ENCODE results near the gene LMX1B. TPM values are rescaled to one million over a fixed set of nuclear protein-coding genes. Genes with fewer than 3 reads are reported as not detected.
"Not testable (repeated sequence)": the region's sequence is repeated elsewhere in the genome, so short reads cannot be mapped to it uniquely, and the experiment has no call there.

The LMX1B gene
- polyA plus RNA-seq, 1 experiment: not detected

GRCh38 chr9:126708178-126708577 is 94.5 kb downstream of the LMX1B start:
- Histone ChIP-seq H3K9me3 (ENCODE audit: control insufficient read depth, insufficient read depth, low read length) (no peaks in the 10 kb centered on the region; the same call in 1 of the 2 replicates), H3K27me3 (ENCODE audit: control insufficient read depth, insufficient read depth, low read length) (peaks cover 14% of the 10 kb centered on the region)
- CTCF ChIA-PET: interaction anchor here (9.4 kb wide), 1 partner anchor 73 kb away, joined by 180 read pairs; no protein-coding TSS in a partner anchor

DNA sequence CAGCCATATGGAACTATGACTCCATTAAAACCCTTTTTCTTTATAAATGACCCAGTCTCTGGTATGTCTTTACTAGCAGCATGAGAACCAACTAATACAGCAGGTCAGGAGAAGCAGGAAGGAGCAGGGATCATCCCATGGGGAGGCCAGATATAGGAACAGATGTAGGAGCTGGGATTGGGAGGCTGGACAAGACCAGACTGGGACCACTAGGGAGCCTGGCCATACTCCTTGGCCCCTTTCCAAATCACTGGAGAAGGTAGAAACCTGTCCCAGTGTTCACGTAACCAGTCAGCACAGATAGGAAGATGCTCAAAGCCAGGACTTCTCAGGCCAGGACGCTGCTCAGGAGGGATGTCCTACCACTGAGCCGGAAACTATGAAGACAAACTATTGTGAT is 95.5 kb downstream of the LMX1B start:
- ChIA-PET CTCF (interaction anchor here (0.6 to 9.4 kb wide), 2 partner anchors 72 to 248 kb away, joined by 3 to 180 read pairs; no protein-coding TSS in a partner anchor), POLR2A (no interaction called here)
- no peak for TF ChIP-seq CTCF (IDR thresholded peaks at IDR 0.05; ENCODE audit: low read depth, low read length)
- Histone ChIP-seq H3K27me3 (ENCODE audit: control insufficient read depth, insufficient read depth, low read length) (peaks cover 15% of the 10 kb centered on the region), H3K27ac (ENCODE audit: low read depth, low read length) (no peak overlapping the region), H3K4me3 (ENCODE audit: low read depth, low read length) (no peak overlapping the region), H3K9me3 (ENCODE audit: control insufficient read depth, insufficient read depth, low read length) (no peaks in the 10 kb centered on the region; the same call in 1 of the 2 replicates)
- DNase-seq (ENCODE audit: low read depth, low spot score): no peak

More at GRCh38 chr9:126708178-126708577, 94.5 kb downstream of the LMX1B start:
- DNase-seq (ENCODE audit: low read depth, low spot score): no peak
- POLR2A ChIA-PET: no interaction called here
- TF ChIP-seq CTCF (IDR thresholded peaks at IDR 0.05; ENCODE audit: low read depth, low read length): no peak
- Histone ChIP-seq H3K27ac (ENCODE audit: low read depth, low read length) (no peak overlapping the region), H3K4me3 (ENCODE audit: low read depth, low read length) (no peak overlapping the region)

DNA sequence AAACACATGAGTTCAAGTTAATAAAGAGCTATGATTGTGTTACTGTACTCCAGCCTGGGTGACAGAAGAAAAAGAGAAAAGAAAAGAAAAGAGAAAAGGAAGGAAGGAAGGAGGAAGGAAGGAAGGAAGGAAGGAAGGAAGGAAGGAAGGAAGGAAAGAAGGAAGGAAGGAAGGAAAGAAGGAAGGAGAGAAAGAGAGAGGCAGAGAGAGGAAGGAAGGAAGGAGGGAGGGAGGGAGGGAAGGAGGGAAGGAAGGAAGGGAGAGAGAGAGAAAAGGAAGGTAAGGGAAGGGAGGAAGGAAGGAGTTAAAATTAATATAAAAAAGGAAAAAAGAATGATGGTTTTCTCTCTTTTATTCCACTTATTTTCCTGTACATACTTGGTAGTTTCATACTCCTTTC is 101.7 kb downstream of the LMX1B start:
- no peak for TF ChIP-seq CTCF (IDR thresholded peaks at IDR 0.05; ENCODE audit: low read depth, low read length)
- no peak overlapping the region for H3K4me3 ChIP-seq (ENCODE audit: low read depth, low read length)
- H3K9me3 ChIP-seq (ENCODE audit: control insufficient read depth, insufficient read depth, low read length): no peaks in the 10 kb centered on the region
- H3K27ac ChIP-seq (ENCODE audit: low read depth, low read length): no peak overlapping the region
- peaks cover 9% of the 10 kb centered on the region for H3K27me3 ChIP-seq (ENCODE audit: control insufficient read depth, insufficient read depth, low read length)
- no peak for DNase-seq (ENCODE audit: low read depth, low spot score)
- POLR2A ChIA-PET: no interaction called here
- CTCF ChIA-PET: interaction anchor here (0.6 to 2.0 kb wide), 3 partner anchors 9 to 66 kb away, joined by 3 to 10 read pairs (median 7); no protein-coding TSS in a partner anchor

GRCh38 chr9:126717441-126717840 is 103.7 kb downstream of the LMX1B start:
- CTCF ChIA-PET; DNase-seq (ENCODE audit: low read depth, low spot score): not testable (repeated sequence)

DNA sequence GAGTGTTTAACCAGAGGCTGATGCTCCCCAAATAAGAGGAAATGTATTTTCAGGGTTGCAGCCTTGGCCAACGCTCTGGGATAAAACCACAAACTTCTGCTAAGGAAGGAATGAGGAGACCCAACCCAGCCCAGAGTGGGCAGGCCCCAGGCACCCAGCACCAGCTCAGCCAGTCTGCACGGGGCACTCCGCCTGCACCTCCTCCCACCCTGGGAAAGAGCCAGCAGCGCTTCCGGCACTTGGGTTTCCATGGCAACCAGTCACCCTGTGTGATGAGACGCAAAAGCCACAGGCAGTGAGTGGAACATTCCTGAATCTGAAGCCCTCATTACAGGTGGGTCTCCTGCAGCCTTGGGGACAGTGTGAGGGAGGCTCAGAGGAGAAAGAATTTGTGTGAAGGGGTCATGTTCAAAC is 105.9 kb downstream of the LMX1B start:
- no peak for DNase-seq (ENCODE audit: low read depth, low spot score)
- no peak overlapping the region for H3K27ac ChIP-seq (ENCODE audit: low read depth, low read length)
- ChIA-PET CTCF (interaction anchor here (3.3 kb wide), 1 partner anchor 13 kb away, joined by 13 read pairs; no protein-coding TSS in a partner anchor), POLR2A (interaction anchor here (0.7 kb wide), 1 partner anchor 579 kb away, joined by 6 read pairs; no protein-coding TSS in a partner anchor)
- H3K27me3 ChIP-seq (ENCODE audit: control insufficient read depth, insufficient read depth, low read length): peaks cover 35% of the 10 kb centered on the region
- TF ChIP-seq CTCF (IDR thresholded peaks at IDR 0.05; ENCODE audit: low read depth, low read length): no peak
- no peaks in the 10 kb centered on the region; the same call in 1 of the 2 replicates for H3K9me3 ChIP-seq (ENCODE audit: control insufficient read depth, insufficient read depth, low read length)
- no peak overlapping the region for H3K4me3 ChIP-seq (ENCODE audit: low read depth, low read length)

More at GRCh38 chr9:126717441-126717840, 103.7 kb downstream of the LMX1B start:
- POLR2A ChIA-PET; H3K27ac ChIP-seq (ENCODE audit: low read depth, low read length); H3K9me3 ChIP-seq (ENCODE audit: control insufficient read depth, insufficient read depth, low read length); H3K4me3 ChIP-seq (ENCODE audit: low read depth, low read length): not testable (repeated sequence)
- peaks cover 19% of the 10 kb centered on the region for H3K27me3 ChIP-seq (ENCODE audit: control insufficient read depth, insufficient read depth, low read length)
